Ishikawa (cell line): Measurements from ENCODE around the gene RNF223.

Experiments
- CEBPB ChIP-seq: IDR thresholded peaks from 2 replicates; pipeline ENCODE4 v1.6.1; 2012
- CREB1 ChIP-seq: IDR thresholded peaks from 2 replicates; pipeline ENCODE4 v1.6.1; 2012; ENCODE audit warnings: low read depth
- EGR1 ChIP-seq: IDR thresholded peaks from 2 replicates; pipeline ENCODE4 v1.6.1; 2012
- EP300 ChIP-seq: IDR thresholded peaks from 2 replicates; pipeline ENCODE4 v1.6.1; 2012; ENCODE audit warnings: borderline replicate concordance
- FOXM1 ChIP-seq: IDR thresholded peaks from 2 replicates; pipeline ENCODE4 v1.6.1; 2012; ENCODE audit warnings: low read depth, borderline replicate concordance
- MAX ChIP-seq: IDR thresholded peaks from 2 replicates; pipeline ENCODE4 v1.6.1; 2012
- NFIC ChIP-seq: IDR thresholded peaks from 2 replicates; pipeline ENCODE4 v1.6.1; 2012
- RAD21 ChIP-seq: IDR thresholded peaks from 2 replicates; pipeline ENCODE4 v1.6.1; 2012; ENCODE audit warnings: low read depth
- REST ChIP-seq: IDR thresholded peaks from 2 replicates; pipeline ENCODE4 v1.6.1; 2012; ENCODE audit warnings: low read depth, mild to moderate bottlenecking
- TAF1 ChIP-seq: IDR thresholded peaks from 2 replicates; pipeline ENCODE4 v1.6.1; 2012; ENCODE audit warnings: low read depth, mild to moderate bottlenecking
- TCF12 ChIP-seq: IDR thresholded peaks from 2 replicates; pipeline ENCODE4 v1.6.1; 2012; ENCODE audit warnings: low read depth
- TEAD4 ChIP-seq: IDR thresholded peaks from 2 replicates; pipeline ENCODE4 v1.6.1; 2012
- YY1 ChIP-seq: IDR thresholded peaks from 2 replicates; pipeline ENCODE4 v1.6.1; 2012; ENCODE audit warnings: low read depth
- ZBTB7A ChIP-seq: IDR thresholded peaks from 2 replicates; pipeline ENCODE4 v1.6.1; 2012; ENCODE audit warnings: low read depth
- TF ChIP-seq, protein P1 (sequence below): IDR thresholded peaks from 2 replicates; pipeline ENCODE4 v1.6.1; 2012

The RNF223 gene

DNA sequence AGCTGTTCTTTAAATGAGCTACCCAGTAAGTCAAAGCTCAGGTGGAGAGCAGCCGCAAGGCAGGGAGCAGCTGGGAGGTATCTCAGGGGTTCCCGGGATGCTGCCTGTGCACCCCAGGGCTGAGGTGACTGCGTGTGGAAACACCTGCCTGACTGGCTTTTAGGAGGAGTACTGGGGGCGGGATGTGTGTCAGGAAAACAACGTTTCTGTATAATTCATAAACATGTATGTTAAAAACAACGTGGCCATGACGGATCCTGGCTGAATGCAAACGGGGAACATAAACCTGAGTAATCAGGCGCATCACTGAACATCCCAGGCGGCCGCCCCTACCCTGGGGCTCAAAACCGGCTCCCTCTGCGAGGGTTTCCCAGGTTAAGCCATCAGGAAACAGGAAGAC, 40.3 kb upstream of the RNF223 start:
- TF ChIP-seq CREB1 (no peak), TAF1 (no peak), FOXM1 (no peak), YY1 (no peak), TEAD4 (no peak), MAX (no peak)

DNA sequence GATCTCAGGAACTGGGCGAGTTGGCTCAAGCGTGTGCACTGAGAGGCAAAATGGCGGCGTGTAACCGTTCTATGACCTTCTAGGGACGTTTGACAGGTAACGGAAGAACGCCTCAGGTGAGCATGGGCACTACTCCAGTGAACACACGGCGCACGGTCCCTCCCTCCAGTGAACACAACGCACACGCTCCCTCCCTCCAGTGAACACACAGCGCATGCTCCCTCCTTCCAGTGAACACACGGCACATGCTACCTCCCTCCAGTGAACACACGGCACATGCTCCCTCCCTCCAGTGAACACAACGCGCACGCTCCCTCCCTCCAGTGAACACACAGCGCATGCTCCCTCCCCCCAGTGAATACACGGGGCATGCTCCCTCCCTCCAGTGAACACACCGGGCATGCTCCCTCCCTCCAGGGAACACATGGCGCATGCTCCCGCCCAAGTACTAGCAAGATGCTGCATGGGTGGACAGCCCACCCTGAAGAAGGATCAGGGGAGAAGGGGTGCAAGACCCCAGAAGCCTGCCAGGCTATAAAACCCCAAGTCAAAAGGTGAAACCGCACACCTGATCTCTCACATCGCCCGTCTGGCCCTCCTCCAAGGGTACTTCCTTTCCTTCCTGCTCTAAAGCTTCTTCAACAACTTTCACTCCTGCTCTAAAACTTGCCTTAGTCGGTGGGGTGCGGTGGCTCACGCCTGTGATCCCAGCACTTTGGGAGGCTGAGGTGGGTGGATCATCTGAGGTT, 38.3 kb upstream of the RNF223 start:
- TF ChIP-seq EGR1 (no peak), TAF1 (no peak), TCF12 (no peak), TEAD4 (no peak), RAD21 (no peak), NFIC (no peak), YY1 (no peak)
- TF ChIP-seq, protein P1, sequence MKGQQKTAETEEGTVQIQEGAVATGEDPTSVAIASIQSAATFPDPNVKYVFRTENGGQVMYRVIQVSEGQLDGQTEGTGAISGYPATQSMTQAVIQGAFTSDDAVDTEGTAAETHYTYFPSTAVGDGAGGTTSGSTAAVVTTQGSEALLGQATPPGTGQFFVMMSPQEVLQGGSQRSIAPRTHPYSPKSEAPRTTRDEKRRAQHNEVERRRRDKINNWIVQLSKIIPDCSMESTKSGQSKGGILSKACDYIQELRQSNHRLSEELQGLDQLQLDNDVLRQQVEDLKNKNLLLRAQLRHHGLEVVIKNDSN: no peak

GRCh38 chr1:1111516-1112236, 37.6 kb upstream of the RNF223 start:
- no peak for TF ChIP-seq TAF1

- TF ChIP-seq FOXM1 (no peak), EP300 (no peak), TCF12 (no peak), RAD21 (no peak), EGR1 (no peak), CEBPB (no peak), NFIC (no peak), YY1 (no peak), MAX (no peak), TAF1 (no peak), REST (no peak), CREB1 (no peak), TEAD4 (no peak), ZBTB7A (no peak)
- TF ChIP-seq, protein P1: no peak
Observed at GRCh38 chr1:1110561-1110971, 36.5 kb upstream of the RNF223 start.

GRCh38 chr1:1109743-1110142, 35.6 kb upstream of the RNF223 start:
- TF ChIP-seq TEAD4 (no peak), RAD21 (no peak)

DNA sequence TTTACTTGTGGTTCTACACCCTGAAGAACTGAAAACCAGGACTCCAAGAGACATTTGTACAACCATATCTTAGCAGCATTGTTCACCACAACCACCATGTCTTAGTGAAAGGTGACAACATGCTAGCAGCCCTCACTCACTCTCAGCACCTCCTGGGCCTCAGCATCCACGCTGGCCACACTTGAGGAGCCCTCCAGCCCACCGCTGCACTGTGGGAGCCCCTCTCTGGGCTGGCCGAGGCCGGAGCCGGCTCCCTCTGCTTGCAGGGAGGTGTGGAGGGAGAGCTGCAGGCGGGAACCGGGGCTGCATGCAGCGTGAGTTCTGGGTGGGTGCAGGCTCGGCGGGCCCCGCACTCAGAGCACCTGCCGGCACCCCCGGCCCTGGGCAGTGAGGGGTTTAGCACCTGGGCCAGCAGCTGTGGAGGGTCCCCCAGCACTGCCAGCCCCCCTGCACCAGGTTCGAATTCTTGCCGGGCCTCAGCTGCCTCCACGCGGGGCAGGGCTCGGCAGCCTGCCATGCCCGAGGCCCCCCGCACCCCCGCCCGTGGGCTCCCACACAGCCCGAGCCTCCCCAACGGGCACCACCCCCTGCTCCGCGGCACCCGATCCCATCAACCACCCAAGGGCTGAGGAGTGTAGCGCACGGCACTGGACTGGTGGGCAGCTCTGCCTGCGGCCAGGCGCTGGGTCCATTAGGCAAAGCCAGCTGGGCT, 32.6 kb upstream of the RNF223 start:
- TF ChIP-seq EGR1: no peak
- no peak for TF ChIP-seq NFIC
- no peak for TF ChIP-seq TEAD4
- TF ChIP-seq RAD21: no peak

GRCh38 chr1:1101503-1101902, 27.4 kb upstream of the RNF223 start:
- TF ChIP-seq RAD21 (no peak), TAF1 (no peak), EGR1 (no peak), MAX (no peak), FOXM1 (no peak), NFIC (no peak), REST (no peak), CEBPB (no peak), YY1 (no peak), TCF12 (no peak), TEAD4 (no peak), EP300 (no peak), CREB1 (no peak)
